GM19351 (cell line): ENCODE results near the gene LXN.

Source experiments
- ATAC-seq: cut with Tn5 transposase; IDR thresholded peaks from one replicate; pipeline ENCODE4 v1.9.1; 2021; ENCODE audit warnings: mild to moderate bottlenecking, moderate library complexity; ENCODE audit not compliant: unreplicated experiment

LXN gene

DNA sequence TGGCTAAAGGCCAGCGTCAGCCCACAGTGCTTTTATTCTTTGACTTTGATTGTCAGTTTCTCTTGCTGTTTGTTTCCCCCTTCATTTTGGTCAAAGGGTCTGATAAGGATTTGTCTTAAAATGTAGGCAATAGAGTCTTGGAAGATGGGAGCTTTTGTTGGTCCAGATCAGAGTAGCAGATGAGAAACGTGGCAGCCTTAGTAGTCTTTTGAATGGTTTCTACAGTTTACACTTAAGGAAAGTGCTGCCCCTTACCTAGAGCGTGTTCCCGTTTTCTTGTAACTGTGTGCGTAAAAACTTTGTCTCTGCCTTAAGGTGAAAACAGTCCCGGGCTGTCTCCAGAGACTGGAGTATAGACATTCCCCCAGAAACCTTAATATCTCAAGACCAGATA is 630 bp downstream of the LXN start:
- no peak for ATAC-seq

DNA sequence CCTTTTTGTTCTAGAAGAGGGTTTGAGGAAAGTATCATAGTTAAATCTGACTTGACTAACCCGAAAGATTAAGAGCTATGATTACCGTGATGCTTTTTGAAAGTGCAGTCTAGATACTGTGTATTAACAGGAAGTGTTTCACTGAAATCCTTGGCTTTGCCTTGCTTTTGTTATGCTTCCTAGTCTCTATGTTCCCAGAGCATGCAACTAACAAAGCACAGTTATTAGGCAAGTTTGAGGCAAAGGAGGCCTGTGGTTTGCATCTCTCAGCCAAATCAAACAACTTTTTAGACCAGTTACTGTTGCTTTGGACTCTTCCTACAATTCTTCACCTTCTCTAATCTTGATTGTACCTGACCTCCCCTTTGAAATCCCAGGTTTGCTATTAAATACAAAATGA is 3.9 kb downstream of the LXN start:
- no peak for ATAC-seq

- ATAC-seq: no peak
Observed at GRCh38 chr3:158666416-158666815, 6.0 kb downstream of the LXN start.

DNA sequence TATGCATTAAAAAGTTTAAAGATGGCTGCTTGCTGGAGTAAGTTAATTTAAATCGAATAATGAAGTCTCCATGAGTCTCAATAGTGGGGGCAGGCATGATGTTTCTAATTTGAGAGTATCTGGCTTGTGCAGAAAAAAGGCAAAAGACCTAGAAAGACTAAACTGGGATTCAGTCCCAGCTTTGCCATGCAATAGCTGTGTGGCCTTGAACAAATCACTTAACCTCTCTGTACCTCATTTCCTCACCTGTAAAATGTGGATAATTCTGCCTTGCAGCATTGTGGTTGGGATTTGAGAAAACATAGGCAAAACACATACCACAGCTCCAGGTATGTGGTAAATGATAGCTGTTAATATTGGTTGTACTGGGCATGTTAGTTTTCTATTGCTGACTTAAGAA is 8.6 kb downstream of the LXN start:
- ATAC-seq: no peak

GRCh38 chr3:158663246-158663645 is 9.2 kb downstream of the LXN start:
- no peak for ATAC-seq

DNA sequence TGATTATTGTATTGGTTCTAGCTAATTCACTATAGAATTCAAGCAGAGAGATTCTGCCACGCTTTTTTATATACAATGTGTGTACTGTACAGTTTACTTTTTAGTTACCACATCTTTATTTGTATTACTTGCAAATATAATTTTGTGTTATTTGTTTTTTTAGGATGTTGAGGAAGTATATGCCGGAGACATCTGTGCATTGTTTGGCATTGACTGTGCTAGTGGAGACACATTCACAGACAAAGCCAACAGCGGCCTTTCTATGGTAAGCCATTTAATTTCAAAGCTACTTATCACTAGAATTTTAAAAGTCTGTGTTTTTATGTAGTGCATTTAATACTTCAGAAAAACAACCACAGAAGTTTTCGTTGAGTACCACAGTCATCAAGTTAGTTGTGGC is 11.7 kb downstream of the LXN start:
- ATAC-seq: no peak

DNA sequence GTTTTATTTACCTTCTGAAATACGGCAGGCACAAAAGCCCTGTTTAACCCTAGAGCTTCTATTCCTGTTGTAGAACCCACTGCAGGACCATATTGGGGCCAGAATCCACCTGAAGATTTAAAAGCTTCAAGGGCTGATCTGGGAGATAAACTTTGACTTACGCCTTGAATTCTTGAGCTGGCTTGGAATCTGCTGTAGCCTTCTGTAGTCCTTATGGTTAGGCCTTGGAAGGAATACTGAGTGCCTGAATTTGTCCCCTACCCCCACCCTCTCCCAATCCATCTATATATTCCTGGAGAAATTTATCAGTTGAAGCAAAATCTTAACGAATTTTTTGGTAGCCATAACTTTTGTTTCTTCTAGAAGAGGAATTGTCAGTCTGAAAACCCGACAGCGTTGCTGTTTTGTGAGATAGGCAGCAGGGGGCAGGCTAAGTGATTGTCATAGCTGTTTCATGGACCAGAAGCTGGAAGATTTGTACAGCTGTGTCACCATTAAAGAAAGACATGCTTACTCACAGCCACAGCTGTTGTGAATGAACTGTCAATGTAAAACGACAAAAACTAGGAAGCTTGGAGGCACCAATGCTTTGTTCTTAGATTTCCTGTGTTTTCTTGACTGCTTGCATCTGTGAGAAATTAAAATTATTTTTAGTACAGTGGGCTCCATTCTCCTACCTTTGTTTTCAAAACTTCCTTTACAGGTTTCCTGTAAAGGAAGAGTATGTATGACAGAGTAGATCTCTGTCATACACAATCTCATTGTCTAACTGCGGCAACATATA is 12.8 kb downstream of the LXN start:
- peak; percentile 95 for ATAC-seq

DNA sequence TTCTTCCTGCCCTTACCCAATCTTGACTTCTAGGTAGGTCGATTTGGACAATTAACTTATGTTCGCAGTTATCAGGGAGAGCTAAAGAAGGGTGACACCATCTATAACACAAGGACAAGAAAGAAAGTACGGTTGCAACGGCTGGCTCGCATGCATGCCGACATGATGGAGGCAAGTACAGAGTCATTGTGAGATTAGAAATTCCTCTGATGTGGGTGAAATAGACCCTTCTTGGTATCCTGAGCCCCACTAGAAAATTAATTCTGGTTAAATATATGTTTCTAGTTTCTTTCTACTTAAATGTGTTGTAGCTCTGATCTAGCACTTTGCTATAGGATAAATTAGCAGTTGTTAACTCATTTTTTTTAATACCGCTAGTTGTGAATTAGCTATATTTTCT is 13.6 kb downstream of the LXN start:
- ATAC-seq: no peak

- no peak for ATAC-seq
Observed at GRCh38 chr3:158652463-158652862, 20.0 kb downstream of the LXN start.

GRCh38 chr3:158651192-158651591 is 21.3 kb downstream of the LXN start:
- no peak for ATAC-seq

DNA sequence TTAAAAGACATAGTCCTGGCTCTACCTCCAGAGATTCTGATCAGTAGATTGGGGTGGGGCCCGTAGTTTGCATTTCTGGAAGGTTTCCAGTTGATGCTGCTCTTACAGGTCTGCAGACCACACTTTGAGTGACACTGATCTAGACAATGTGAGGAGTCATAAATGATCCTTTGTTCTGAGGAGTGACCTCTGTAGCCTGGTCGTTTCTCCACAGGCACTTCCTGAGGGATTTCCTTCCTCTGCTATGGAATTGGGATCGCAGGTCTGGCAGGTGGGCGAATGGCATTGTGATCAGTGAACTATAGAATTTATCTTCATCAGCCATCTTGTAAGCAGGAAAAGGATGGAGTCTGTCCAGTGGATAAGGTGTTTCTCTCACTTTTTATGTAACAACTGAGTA is 22.7 kb downstream of the LXN start:
- ATAC-seq: no peak

DNA sequence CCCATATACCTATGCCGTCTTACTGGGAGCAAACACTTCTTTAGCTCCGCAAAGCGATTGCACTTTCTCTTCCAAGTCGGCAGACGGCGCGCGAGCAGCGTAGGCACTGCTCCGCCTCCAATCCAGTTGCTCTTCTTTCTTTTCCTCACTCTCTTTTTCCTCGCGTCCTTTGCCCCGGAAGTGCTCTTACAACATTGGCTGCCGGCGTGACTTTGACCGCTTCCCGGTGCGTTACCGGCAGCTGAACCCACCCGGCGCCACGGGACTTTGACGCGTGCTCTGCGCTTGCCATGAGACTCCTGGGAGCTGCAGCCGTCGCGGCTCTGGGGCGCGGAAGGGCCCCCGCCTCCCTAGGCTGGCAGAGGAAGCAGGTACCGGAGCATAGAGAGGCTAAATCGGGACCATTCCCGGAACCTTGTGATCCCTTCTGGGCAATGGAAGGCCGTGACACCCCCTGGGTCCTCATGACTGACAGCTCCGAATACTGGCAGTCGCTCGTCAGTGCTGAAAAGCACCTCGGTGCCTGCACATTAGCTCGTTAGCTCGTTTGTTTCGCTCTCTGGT is 28.0 kb downstream of the LXN start, which contains the start of gene GFM1:
GFM1 (plus strand) TSS at position 183 of the 564 bp plus-strand sequence; CDS start at position 291, 108 bp downstream.
- ATAC-seq: peak; percentile 96

- no peak for ATAC-seq
Observed at GRCh38 chr3:158642474-158643210, 29.8 kb downstream of the LXN start.

- ATAC-seq: no peak
Observed at GRCh38 chr3:158642005-158642404, 30.4 kb downstream of the LXN start.

DNA sequence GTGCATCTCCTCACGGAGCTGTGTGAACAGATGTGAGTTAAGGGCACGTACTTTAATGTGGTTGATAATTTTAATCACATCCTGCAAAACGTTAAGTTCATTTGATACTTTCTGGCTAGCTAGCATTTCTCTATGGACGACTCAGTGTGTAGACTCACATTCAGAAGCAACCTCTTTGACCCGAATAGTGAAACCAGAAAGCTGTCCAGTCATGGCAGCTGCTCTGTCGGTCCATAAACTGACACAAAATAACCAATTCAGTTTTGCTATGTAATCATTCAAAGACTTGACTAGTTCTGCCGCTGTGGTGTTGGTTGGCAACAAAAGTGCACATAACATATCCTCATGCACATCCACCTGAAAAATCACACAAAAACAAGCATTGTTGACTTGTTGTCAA is 31.8 kb downstream of the LXN start:
- ATAC-seq: no peak

GRCh38 chr3:158631981-158632380 is 40.5 kb downstream of the LXN start:
- ATAC-seq: no peak

DNA sequence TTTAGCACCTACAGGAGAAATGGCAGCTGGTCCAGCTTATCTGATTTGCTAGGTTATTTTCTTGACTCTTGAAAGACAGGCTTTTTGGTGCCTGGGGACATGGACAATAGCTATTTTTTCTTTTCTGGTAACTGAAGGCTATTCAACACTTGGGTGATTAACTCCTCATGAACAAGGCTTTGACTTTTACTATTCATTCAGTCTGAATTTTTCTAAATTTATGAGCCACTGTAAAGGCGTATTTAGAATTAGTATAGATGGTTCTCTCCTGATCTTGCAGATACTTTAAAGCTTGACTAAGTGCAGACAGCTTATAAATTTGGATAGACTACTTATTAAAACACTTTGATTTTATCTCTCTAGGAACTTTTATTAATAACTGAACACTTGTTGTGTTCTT is 46.6 kb downstream of the LXN start:
- ATAC-seq: no peak

- no peak for ATAC-seq
Observed at GRCh38 chr3:158617982-158618875, 54.2 kb downstream of the LXN start.
